GM12874 (cell line): ENCODE measurements around the gene B9D2.

Source experiments
- CTCF ChIP-seq: IDR thresholded peaks from 2 replicates; pipeline ENCODE4 v1.5.1; 2011; ENCODE audit warnings: low read depth, mild to moderate bottlenecking, control low read depth, low read length, moderate library complexity; ENCODE audit not compliant: insufficient read depth

The B9D2 gene

DNA sequence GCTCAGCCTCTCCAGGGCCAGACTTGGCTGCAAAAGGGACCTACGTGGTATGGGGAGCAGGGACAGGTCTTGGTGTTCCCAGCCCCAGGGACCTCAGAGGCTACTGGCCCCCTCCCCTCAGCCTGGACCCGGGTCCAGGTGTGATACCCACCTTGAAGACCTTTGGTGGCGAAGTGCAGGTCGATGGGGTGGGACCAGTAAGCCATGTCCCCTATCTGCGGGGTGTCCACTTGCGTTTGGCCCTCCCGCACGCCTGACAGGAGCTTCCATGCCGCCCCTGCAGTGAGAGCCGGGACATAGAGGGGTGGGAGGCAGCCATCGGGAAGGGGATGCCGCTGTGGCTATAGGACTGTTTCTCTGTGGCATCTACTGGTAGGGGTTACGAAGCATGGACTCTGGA lies 6.2 kb downstream of the B9D2 start:
- TF ChIP-seq CTCF = no peak

DNA sequence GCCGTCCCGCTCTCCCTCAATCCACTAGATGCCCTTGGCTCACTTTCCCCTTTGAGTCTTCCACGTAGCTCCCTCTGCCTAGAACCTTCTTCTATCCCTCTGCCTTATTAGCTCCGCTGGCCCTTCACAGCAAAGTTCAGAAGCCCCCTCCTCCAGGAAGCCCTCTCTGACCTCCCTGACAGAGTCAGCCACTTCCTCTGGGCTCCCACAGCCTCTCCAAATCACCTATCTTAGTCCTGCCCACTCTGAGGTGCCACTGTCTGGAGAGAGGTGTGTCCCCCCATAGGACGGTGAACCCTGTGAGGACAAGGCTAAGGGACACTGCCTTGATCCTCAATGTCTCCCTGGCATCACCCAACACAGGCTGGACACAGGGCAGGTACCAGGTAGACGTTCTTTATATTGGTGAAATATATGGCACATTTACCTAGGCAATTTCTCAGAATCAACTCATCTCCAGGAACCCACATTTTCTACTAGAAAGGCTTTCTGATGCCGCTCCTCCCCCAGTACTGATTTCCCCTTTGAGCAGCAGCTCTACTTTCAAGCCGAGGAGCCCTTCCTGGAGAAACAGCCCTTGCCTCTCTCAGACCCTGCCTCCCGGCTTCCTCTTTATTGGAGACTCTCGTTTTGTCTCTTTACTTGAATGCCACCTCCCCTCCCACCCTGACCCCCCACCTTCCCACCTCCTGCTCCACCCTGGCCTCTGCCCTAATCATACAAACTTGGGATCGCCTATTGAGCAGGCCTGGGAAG lies 6.8 kb downstream of the B9D2 start:
- no peak for TF ChIP-seq CTCF

- TF ChIP-seq CTCF = no peak
These were observed 8.1 kb downstream of the B9D2 start for GRCh38 chr19:41355802-41356201.

GRCh38 chr19:41355035-41355434 lies 8.9 kb downstream of the B9D2 start:
- TF ChIP-seq CTCF = no peak

GRCh38 chr19:41354343-41354953 lies 9.5 kb downstream of the B9D2 start:
- no peak for TF ChIP-seq CTCF

DNA sequence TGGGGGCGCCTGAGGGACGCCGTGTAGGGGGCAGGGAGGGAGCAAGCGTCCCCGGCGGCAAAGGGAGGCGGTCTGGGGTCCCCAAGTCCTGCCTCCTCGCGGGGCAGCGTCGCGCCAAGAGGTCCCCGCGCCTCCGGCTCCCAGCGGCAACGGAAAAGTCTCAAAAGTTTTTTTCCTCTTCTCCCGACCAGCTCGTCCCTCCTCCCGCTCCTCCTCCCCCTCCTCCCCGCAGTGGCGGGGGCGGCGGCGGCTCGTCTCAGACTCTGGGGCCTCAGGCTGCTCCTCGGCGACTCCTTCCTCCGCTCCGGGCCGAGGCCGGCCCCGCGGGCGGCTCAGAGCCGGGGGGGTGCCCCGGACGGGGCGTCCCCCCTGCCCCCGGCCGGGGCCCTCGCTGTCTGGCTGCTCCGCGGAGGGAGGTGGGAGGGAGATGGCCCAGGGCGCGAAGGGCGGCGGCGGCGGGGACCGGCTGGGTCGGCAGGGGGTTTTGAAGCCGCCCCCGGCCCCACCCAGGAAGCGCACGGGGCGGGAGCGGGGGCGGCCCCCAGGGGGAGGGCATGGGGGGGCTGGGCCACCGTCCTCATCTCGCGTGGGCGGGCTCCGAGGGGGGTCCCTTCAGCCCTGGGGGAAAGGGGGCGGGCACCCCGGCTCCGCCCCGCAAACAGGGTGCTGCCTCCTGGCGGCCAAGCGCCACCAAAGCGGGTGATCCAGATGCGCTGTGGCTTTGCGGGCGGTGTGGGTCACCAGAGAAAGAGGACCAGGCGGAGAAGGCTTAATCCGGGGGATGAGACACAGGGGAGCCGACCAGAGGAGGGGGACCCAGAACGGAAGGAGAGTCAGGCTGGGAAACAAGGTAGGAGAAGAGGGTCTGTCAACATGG lies 10.2 kb downstream of the B9D2 start, which contains the start of gene TGFB1:
Gene TGFB1, minus strand, starts transcription at position 457 of the 877 bp plus-strand sequence. CDS start 878 bp downstream, outside the sequence.
- peak; percentile 92 for TF ChIP-seq CTCF
